Liver (tissue), 3 donors: ENCODE results near the gene MIDN.

Experiments
- ATF3 ChIP-seq: IDR thresholded peaks from 2 replicates; pipeline ENCODE4 v1.6.1; 2016; ENCODE audit warnings: antibody characterized with exemption
- CTCF ChIP-seq: fragments of 150-350 bp; IDR thresholded peaks from 2 replicates; pipeline ENCODE4 v1.5.1; 2017; ENCODE audit warnings: improper control_type of control experiment, low read depth, low read length; ENCODE audit not compliant: missing input control
- RXRA ChIP-seq, 2 donors: IDR thresholded peaks; 2 replicates each; pipeline ENCODE4 v1.6.1; 2017 to 2018; ENCODE audit warnings: antibody characterized with exemption in 2 of 2, mild to moderate bottlenecking in 1 of 2
- donor health status: healthy.
- donor health status: healthy.

GRCh38 chr19:1268226-1269064 is 20.1 kb downstream of the MIDN start:
- TF ChIP-seq CTCF: no peak
- TF ChIP-seq ATF3: no peak
- no peak for TF ChIP-seq RXRA (IDR thresholded peaks at IDR 0.05)
